HK-2 (cell line): ENCODE measurements around the gene CCL15.
"Not testable (repeated sequence)": the region's sequence is repeated elsewhere in the genome, so short reads cannot be mapped to it uniquely, and the experiment has no call there.

ENCODE experiments used
- DNase-seq: peaks from one replicate; pipeline ENCODE4 v3.0.0-alpha.2; 2018; ENCODE audit not compliant: unreplicated experiment

Gene CCL15, protein sequence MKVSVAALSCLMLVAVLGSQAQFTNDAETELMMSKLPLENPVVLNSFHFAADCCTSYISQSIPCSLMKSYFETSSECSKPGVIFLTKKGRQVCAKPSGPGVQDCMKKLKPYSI

DNA sequence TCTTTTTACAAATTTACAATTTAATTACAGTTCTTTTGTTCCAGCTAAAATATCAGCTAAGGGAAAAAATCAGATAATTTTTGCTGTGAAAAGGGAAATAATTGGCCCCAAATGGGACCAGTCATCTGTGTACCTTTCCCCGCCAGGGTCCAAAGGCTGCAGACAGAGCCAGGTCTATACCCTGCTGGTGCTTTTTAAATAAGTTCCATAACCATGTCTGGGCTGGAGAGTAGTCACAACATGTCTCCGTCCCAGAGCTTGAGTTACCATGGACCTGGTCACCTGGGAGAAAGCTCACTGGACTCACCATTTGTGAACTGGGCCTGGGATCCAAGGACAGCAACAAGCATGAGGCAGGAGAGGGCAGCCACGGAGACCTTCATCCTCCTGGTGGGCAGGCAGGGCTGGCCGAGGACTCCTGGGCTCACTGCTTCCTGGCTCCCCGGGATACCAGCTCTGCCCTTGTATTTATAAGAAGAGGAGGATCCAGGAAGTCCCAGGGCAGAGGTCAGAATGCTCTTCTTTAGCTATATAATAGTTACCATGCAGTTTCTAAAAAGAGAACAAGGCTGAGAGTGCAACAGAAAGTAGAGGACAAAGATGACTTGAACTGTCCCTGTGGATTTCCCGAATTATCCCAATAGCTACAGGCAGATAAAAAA lies at the start of gene CCL15:
CCL15 (minus strand) TSS at position 444 of the 662 bp plus-strand sequence; CDS start at position 383, 61 bp downstream.
- no peak for DNase-seq

DNA sequence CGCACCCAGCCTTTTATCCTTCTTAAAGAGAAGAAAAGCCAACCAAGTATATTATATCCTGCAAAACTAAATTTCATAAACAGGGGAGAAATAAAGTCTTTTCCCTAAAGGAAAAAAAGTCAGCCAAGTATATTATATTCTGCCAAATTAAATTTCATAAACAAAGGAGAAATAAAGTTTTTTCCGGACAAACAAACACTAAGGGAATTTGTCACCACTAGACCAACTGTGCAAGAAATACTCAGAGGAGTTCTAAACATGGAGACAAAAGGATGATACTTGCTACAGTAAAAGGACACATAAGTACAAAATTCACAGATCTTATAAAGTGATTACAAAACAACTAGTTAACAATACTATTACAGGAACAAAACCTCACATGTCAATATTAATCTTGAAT lies 48.3 kb upstream of the CCL15 start:
- no peak for DNase-seq

DNA sequence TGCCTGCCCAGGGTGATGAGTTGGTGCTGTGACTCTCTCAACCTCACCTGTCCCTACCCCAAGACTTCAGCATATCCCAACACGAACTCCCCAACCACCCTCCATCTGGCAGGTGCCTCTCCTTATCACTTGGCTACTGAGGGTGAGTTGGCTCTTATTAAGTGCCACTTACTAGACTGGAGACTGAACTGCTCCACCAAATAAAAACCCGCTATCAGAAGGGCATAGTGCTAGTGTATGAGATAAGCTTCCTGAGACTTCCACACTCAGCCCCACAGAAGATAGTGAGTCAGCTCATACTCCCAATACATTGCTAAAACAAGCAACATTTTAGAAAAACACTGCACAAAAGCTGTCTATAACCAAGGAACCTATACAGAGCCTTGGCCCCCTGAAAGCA lies 46.7 kb upstream of the CCL15 start:
- no peak for DNase-seq

DNA sequence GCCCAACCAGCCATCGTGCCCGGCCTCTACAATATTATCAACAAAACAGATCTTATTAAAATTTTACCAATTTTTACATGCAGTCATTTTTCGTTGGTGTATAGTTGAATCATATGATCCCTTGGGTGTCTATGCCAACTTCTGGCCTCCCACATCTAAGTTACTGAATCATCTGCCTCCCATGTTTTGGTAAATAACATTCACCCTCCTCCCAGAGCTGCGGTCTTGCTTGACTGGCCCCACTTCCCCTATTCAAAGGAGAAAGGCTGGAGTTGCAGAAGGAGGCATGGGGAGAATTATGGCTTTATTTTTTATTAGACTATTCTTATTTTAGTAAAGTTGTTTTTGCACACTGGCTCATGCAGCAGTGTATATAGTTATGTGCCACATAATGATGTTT lies 34.9 kb upstream of the CCL15 start:
- no peak for DNase-seq

DNA sequence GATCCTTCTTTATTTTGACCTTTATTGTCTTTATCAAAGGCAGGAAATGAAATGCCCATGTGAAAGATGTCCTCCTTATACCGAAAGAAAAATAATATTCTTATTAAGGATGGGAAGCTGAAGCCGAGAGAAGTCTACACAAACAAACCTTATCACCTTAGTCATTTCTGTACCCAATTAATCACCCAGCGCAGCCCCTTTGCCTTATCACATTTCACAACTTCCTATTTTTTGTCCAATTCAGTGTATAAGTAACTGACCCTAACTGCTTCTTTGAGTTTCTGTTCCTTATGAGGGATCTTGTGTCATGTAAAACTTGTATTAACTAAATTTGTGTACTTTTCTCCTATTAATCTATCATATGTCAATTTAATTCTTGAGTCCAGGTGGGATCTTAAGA lies 32.8 kb upstream of the CCL15 start:
- DNase-seq, result no peak

DNA sequence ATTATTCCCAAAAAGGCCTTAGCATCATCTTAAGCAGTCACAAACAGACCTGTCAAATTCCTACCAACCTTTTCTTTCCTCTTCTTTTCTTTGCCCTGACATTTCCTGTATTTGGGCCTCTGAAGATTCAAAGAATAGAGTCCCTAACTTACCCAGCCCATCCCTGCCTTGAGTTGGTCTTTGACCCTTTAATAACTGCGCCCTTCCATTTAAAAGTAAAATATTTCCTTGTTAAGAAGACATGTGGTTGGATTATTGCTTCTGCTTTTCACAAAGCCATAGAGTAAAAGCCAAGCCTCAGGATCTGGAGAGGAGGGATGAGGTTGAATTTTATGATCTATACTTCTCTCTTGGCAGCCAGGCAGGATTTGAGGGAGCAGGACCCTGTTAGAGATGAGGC lies 29.6 kb upstream of the CCL15 start:
- no peak for DNase-seq

DNA sequence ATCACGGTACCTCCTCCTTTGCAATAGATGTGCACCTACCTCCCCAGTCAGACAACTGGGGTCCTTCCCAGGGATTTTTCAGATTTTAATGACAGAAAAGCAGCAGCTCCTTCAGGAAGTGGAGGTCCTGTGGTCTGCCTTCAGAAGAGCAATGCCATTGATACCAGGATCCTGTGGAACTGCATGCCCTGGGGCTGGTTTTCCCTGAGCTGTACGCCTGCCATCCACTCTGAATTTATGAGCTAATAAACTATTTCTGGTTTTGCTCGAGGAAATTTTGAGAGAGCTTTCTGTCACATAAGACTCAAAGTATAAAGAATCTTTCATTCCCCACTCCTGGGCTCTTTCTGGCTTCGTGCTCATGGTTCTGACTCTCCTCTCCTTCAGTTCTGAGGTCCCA lies 26.4 kb upstream of the CCL15 start:
- DNase-seq, result no peak

DNA sequence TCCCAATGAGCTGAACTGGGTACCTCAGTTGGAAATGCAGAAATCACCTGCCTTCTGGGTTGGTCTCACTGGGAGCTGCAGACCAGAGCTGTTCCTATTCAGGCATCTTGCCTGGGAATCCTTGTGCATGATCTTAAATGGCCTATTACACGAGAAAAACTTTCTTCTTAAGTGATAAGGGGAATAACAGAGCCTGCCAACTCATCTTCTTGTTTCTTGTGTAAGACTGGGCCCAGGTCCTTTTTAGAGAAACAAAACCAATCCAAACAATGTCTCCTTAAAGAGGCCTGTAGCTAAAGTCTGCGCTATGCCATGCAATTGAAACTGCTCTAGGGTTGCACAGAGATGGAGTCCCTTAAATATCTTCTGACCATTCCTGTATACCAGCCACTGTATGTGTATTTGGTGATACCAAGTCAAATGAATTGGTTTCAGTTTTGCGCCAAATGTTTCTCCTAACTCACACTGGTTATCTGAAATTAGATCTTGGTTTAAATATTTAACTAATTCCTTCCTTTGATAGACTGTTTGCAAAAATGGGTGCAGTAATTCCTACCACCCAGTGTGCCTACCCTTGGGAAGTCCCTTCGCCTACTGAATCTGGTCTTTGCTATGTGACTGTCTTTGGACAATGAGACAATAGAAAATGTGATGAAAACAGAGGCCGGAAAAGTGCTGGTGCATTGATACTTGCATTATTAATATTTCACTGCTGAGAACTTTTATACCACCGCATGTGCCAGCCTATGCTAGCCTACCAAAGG lies 22.9 kb upstream of the CCL15 start:
- no peak for DNase-seq

DNA sequence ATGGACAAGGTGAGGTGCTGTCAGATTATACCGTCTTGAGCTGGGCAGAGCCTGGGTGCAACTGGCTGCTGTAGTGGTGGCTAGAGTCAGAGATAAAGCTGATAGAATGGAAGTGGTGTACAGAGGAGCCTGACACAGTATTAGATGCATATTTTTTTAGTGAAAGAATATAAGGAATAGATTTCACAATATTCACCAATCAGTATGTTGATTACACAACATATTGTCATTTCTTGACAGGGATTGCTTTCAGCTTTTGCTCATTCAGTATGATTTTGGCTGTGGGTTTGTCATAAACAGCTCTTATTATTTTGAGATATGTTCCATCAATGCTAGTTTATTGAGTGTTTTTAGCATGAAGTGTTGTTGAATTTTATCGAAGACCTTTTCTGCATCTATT lies 18.1 kb upstream of the CCL15 start:
- no peak for DNase-seq

DNA sequence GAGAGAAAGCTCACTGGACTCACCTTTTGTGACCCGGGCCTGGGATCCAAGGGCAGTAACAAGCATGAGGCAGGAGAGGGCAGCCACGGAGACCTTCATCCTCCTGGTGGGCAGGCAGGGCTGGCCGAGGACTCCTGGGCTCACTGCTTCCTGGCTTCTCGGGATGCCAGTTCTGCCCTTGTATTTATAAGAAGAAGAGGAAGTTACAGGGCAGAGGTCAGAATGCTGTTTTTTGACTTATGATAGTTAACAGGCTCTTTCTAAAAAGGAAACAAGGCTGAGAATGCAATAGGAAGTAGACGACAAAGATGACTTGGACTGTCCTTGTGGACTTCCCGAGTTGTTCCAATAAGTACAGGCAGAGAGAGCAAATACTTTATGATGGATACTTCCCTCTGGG lies 16.4 kb upstream of the CCL15 start, which contains the start of gene CCL23:
CCL23 (minus strand) TSS at position 174 of the 400 bp plus-strand sequence; CDS start at position 99, 75 bp downstream.
- no peak for DNase-seq

DNA sequence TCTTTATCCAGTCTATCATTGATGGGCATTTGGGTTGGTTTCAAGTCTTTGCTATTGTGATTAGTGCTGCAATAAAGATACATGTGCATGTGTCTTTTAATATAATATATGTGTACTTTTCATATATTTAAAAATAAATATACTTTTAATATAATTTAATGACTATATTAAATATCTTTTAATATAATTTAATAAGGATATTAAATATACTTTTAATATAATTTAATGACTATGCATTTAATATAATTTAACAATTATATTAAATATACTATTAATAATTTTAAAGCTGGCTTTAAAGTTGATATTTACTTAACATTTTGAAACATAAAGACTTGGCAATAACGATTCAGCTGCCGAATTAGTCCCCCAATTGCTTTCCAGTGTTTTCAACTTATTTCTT lies 15.2 kb upstream of the CCL15 start:
- DNase-seq, result no peak

DNA sequence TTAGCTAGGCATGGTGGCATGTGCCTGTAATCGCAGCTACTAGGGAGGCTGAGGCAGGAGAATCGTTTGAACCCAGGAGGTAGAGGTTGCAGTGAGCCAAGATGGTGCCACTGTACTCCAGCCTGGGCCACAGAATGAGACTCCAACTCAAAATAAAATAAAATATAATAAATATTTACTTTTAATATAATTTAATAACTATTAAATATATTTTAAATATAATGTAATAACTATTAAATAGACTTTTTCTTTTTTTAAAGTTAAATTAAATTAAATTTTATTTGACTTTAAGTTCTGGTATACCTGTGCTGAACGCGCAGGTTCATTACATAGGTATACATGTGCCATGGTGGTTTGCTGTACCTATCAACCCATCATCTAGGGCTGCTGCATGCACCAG lies 14.5 kb upstream of the CCL15 start:
- not testable (repeated sequence) for DNase-seq

DNA sequence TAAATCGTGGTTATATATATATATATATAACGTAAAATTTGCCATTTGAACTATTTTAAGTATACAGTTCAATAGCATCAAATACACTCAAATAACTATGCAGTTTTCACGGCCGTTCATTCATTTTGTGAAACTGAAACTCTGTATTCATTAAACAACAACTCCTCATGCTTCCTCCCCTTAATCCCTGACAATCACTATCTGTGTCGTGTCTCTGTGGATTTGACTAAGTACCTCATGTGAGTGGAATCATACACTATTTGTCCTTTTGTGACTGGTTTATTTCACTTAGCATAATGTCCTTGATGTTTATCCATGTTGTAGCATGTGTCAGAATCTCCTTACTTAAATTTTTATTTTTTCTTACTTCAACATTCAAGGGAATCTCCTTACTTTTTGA lies 13.6 kb upstream of the CCL15 start:
- DNase-seq, result no peak

DNA sequence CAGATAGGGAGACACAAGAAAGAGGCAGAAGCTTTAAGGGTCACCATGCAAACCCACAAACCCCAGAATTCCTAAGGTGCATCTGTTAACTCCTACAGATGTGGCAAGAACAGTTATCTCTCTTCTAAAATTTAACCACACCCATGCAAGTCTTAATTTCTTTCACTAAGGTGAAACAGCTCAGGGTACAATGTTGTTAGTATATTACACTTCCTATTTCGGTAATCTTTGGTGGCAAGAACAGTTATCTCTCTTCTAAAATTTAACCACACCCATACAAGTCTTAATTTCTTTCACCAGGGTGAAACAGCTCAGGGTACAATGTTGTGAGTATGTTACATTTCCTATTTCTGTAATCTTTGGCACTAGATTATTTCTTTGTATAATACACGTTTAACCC lies 9.8 kb upstream of the CCL15 start:
- no peak for DNase-seq

DNA sequence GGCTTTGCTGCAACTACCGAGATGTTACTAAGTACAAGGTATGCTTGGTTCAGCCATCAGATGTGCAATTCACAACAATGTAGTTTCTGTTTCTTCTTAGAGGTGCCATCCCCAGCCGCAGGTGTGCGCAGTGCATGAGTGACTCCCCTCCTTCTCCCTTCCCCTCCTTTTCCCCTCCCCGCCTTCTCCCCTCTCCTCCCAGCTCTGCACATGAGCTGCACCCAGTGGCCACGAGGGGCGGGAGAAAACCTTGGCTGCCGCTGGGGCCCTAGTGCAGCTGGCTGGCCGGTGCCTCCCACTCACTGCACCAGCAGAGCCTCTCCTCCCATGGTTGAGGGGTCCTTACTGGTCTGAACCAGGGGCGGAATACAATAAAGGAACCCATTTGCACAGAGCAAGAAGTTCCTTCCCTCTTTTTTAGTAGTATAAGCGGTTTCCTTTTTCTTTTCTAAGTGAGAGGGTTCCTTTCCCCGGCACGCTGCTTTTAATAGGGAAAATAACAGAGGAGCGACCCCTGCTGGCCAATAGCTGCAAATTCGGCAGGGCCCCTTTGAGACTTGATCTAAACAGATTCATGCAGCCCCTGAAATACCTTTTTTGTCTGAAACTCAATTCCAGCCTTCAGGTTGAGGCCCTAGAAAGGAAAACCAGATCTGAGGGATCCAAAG lies 7.8 kb upstream of the CCL15 start:
- DNase-seq, result peak; percentile 3

DNA sequence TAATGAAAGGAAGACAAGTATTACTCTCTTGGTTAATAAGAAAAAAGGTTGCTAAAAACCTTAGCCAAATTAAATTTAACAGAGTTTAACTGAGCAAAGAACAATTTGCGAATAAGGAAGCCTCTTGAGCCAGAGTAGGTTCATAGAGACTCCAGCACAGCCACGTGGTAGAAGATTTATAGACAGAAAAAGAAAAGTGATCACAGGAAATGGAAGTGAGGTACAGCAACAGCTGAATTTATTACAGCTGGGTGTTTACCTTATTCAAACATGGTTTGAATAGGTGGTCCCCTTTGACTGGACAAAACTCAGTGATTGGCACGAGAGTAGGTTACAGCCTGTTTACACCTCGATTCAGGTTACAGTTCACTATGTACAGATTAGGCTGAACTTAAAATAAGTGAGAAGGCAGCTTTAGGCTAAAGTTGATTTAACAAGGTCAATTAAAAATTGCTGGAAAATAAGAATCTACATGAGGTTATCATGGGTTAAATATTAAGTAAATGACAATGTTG lies 3.3 kb upstream of the CCL15 start:
- no peak for DNase-seq

DNA sequence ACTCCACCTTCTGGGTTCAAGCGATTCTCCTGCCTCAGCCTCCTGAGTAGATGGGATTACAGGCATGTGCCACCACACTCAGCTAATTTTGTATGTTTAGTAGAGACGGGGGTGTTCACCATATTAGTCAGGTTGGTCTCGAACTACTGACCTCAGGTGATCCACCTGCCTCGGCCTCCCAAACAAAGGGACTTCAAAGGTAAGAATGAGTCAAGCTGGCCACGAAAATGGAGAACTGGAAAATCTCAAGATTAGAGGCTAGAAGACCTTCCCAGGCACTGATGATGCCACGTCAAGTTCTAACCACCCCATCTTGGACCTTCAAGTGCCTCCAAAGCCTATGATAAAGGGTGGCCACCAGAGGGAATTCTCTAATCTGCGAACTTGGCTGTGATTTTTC lies 1.3 kb upstream of the CCL15 start:
- DNase-seq, result no peak

DNA sequence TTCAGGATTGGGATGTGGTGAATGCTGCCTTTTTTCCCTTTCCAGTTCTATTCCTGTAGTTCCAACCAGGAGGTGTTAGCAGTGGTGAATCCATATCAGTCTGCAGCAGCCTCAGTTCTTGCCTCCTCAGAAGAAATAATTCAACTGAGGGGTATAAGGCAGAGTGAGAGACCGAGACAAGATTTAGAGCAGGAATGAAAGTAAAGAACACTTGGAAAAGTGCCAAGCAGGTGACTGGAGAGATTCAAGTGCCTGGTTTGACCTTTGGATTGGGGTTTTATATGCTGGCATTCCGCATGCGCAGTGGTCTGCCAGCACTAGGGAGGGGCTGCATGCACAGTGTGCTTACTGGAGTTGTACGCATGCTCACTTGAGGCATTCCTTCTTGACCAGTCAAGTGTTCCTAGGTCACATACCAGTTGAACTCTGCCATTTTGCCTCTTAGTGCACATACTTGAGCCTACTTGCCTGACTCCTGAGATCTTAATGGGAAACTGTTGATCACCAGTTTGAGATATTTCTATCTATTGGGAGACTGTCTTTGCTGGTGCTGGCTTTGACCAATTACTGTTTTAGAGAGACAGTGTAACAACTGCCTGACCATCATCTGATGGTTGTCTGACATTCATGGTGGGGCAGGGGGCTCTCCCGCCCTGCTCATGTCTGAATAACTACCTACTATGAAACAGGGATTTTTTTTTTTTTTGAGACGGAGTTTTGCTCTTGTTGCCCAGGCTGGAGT lies 680 bp upstream of the CCL15 start:
- DNase-seq, result no peak

DNA sequence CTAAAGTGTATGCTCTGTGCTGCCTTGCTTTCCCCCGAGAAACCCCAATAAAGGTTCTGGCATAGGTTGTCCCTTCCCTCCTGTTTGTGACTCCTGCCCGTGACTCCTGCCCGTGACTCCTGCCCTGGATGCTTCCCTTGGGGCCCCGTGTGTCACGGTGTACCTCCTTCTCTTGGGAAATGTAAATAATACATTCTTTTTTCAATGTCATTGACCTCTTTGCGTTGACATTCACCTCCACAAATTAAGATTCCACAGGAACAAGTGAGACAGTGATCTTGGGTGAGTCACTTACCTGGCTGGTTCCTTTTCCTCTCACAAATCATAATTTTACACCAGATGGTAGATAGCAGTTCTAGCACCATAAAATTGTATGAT lies 632 bp downstream of the CCL15 start:
- DNase-seq, result no peak

DNA sequence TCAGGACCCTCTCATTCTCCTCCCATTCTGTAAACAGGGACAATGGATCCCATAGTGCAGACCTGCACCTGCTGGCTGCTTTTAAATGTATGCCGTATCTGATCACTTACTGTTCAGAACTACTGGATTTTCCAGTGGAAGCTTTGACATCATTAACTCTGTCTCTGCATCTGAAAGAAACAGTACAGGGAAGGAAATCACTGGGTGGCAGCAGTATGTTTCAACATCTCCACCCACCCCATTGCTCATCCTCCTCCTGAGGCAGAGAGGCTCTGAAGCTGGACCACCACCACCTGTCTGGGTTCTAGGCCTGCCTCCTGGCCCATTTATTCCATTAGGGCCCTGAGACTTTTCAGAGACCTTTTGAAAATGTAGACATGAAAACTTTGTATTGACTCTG lies 2.6 kb downstream of the CCL15 start:
- no peak for DNase-seq

DNA sequence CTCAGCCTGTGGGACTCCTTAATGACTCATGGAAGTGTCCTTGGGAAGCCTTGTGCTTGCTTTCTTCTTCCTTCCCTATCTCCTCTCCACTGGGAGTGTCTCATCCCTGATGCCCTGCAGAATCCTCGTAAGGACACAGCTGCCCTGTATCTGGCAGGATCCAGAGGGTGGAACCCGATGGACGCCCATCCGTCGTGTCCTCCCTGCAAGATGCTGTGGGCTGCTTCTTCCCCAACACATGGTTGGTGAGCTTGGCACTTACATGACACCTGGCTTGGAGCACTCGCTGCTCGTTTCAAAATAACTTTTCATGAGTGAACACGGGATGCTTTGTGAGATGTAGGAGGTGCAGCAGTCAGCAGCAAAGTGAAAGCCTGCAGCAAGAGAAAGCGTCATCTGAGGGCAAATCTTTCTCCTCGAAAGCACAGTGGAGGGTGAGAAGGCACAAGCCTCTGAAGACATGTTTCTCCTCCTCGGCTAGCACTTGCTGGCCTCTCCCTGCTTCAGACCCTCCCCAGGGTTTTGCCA lies 3.3 kb downstream of the CCL15 start:
- DNase-seq, result no peak

DNA sequence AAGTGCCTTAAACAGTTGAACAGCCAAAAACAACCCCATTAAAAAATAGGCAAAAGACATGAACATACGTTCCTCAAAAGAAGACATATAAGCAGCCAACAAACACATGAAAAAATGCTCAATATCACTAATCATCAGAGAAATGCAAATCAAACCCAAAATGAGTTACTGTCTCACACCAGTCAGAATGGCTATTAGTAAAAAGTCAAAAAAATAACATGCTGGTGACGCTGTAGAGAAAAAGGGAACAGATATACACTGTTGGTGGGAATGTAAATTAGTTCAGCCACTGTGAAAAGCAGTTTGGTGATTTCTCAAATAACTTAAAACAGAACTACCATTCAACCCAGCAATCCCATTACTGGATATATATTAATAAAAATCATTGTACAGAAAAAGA lies 6.0 kb downstream of the CCL15 start:
- DNase-seq, result not testable (repeated sequence)
